Hematopoietic multipotent progenitor cell treated with erythropoietin and hydrocortisone succinate and interleukin-3 and kit ligand, for 4 days (in vitro differentiated cells): ENCODE results near the gene PUS1.

Experiments used
- DNase-seq: peaks from one replicate; pipeline ENCODE4 v3.0.0-alpha.2; 2015

Gene PUS1

DNA sequence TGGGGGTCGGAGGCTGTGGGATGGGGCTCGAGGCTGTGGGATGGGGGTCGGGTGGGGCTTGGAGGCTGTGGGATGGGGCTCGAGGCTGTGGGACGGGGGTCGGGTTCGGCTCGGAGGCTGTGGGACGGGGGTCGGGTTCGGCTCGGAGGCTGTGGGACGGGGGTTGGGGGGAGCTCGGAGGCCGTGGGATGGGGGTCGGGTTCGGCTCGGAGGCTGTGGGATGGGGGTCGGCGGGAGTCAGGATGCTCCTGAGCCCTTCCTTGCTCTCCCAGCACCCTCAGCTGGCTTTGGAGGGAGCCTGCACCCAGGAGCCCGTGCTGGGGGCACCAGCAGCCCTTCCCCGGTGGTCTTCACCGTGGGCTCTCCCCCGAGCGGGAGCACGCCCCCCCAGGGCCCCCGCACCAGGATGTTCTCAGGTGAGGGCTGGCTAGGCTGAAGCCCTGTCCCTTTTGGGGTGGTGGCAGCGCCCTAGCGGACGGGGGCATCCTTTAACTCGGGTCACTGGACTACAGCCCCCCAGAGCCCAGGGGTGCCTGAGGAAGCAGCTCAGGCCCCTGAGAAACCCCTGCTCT, 11.9 kb upstream of the PUS1 start:
- no peak for DNase-seq

DNA sequence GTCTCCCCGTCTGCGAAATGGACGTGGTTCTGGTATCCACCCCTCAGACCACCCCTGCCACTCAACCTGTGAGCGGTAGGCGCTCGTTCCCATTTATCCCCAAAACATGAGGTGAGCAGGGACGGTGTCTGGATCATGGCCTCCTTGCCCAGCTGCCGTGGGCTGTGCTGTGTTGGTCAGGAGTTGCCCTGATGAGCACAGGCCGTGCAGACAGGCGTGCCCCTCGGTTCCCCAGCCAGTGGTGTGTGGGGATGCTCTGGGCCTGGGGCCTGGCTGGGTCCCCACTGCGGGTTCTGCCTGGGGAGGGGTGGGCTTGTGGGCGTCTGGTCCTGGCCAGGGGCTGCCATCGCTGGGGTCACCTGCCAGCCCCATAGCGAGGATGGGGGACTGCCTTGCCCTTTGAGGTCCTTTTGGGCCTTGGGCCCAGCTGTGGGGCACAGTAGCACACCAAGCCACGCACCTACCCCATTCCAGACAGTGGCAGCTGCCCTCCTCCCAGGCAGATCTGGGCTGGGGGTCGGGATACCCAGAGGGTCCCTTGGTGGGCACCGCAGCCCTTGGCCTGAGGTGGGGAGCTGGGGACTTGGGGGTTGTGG, 11.3 kb upstream of the PUS1 start:
- no peak for DNase-seq

DNA sequence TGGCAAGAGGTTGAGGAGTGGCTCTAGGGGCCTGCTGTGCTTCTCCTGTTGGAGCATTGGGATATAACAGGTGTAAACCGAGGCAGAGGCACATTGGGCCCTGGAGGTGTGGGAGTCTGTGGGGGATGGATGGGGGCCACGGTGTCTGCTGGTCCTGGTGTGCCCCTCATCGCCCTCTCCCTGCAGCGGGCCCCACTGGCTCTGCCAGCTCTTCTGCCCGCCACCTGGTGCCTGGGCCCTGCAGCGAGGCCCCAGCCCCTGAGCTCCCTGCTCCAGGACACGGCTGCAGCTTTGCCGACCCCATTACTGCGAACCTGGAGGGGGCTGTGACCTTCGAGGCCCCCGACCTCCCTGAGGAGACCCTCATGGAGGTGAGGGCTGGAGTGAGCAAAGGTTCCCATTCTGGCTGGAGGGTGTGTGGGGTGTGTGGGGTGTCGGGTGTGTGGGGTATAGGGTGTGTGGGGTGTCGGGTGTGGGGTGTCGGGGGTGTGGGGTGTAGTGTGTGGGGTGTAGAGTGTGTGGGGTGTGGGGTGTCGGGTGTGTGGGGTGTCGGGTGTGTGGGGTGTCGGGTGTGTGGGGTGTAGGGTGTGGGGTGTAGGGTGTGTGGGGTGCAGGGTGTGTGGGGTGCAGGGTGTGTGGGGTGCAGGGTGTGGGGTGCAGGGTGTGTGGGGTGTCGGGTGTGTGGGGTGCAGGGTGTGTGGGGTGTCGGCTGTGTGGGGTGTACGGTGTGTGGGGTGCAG, 10.6 kb upstream of the PUS1 start:
- no peak for DNase-seq

DNA sequence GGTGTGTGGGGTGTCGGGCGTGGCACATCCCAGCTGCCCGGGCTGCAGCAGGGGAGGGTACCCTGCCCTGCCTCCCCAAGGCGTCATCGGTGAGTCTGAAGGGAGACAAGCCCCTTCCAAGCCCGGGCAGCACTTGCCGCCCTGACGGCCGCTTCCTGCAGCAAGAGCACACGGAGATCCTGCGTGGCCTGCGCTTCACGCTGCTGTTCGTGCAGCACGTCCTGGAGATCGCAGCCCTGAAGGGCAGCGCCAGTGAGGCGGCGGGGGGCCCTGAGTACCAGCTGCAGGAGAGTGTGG, 10.1 kb upstream of the PUS1 start:
- DNase-seq = no peak

DNA sequence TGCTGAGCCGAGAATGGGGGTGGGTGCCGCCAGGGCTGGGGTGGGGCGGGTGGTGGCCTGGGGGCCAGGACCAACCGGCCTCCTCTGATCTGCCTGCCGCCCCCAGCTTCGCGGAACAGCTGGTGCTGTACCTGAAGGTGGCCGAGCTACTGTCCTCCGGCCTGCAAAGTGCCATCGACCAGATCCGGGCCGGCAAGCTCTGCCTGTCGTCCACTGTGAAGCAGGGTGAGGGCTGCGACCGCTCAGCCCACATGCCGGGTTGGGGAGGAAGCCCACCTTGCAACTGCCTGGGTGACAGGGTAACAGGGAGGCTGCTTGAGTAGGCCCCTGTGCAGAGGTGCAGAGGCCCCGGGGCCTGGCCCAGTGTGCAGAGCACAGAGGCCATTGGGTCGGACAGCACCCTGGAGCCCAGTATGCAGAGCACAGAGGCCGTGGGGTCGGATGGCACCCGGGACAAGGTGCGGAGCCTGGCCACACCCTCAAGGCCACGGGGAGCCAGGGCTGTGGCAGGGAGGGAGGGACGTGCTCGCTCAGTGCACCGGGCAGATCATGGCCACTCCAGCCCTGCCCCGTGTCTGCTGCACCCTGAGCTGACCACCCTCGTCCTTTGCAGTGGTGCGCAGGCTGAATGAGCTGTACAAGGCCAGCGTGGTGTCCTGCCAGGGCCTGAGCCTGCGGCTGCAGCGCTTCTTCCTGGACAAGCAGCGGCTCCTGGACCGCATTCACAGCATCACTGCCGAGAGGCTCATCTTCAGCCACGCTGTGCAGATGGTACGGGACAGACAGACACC, 9.5 kb upstream of the PUS1 start:
- DNase-seq = no peak

DNA sequence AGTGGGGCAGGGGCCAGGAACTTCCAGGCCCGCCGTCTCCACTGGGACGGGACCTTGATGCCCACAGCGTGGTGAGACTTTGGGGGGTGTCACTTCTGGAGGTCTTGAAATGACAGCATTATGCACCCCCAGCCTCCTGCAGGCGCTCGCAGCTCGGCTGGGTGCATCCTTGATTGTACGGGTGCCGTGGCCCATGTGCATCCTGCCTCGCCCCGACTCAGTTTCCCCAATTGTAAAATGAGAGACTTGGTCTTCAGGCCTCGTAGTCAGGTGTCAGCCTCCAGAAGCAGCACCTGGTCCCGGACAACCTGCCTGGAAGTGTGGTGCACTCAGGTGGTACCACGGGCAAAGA, 8.9 kb upstream of the PUS1 start:
- DNase-seq = no peak

DNA sequence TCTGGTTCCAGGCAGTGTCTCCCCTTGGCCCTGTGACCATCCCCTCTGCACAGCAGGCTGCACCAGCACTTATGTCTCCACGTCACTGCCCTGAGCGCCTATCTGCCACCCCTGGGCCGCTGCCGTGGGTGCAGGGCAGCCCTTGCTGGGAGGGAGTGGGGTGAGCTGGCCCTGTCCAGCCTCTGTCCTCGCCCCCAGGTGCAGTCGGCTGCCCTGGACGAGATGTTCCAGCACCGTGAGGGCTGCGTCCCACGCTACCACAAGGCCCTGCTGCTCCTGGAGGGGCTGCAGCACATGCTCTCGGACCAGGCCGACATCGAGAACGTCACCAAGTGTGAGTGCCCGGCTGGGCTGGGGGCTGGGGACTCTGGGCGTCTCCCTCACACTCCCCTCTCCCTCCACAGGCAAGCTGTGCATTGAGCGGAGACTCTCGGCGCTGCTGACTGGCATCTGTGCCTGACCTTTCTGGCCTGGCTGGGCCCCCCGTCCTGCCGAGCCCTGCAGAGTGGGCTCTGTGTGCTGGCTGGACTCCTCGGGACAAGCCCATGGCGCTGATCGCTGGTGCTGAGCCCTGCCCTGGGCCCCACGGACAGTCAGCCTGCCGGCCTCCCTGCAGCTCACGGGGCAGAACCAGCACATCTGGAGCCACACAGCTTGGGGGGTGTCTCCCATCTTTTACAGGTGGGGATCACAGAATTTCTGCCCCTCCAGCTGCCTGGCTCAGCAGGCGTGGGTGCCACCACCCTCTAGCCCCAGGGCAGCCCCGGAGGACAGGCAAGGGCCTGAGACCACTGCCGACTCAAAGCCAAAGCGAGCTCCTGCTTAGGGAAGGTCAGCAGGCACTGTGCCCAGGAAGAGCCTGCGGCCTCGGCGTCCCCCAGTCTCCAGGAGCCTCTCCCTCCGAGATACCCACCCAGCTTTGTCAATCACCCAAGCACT, 7.9 kb upstream of the PUS1 start:
- no peak for DNase-seq

DNA sequence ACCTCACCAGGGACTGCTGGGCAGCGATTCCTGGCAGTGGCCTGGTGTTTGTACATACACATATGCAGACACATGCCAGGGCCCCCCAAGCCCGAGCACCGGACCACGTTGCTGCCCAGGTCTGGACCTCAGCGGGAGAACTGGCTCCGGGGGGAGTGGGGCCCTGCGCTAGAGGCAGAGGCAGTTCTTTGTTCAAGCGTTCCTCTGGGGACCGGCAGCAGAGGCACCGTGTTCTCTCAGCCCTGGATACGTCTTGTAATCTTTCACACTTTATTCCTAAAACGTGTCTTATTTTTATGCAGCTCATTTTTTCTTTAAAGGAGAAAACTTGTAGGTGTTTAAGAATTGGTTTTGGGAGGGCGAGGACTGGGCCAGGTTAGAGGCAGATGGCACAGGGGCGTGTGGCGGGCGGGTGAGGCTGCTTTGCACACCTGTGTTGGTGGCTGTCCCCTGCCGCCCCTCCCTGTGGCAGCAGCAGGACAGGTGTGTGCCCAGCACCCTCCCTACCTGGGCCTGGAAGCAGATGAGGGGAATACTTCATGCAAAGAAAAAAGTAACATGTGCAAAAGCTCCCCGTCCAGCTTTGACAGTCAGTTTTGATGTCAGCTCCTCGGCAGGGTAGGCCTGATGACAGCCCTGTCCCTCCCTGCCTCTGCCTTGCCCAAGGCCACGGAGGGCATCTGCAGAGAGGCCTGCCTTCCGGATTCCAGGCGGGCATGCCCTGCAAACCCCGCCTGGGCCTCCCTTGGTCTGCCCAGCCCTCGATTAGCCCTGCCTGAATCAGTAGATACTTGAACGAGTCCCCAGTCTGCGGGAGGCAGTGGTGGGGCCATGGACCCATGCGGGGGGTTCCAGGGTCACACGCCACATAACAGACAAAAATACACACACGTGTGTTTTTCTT, 7.0 kb upstream of the PUS1 start:
- DNase-seq = no peak

DNA sequence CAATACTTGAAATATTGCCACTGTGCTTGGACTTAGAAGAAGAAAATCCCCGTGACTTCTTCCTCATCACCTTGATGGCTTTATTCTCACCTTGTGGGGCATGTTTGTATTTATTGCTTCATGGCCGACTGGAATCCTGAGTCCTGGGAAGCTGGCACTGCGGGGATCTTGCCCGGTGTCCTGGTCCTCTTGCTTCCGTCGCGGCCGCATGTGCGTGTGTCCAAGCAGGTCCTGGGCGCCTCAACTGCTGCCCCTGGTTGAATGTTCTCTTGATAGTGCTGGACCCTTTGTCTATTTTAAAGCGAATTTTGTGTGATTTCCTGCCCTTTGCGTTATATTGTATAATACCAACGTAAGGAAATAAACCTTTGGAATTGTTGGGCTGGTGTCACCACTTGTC, 6.3 kb upstream of the PUS1 start:
- no peak for DNase-seq

DNA sequence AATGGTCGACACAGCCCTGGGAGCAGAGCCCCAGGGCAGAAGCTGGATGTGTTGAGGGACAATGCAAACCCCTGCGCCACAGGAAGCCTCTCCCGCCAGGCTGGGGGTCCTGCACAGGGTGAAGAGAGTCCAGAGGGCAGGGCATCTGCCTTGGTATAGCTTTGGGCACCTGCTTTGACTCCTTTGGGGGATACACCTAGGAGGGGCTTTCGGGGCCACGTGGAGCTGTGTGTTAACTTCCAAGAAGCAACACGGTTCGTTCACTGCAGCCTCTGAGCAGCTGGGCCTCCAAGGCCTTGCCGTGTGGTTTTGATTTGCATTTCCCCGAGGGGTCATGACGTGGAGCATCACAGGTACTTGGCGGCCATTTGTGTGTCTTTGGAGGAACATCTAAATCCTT, 5.8 kb upstream of the PUS1 start:
- DNase-seq = no peak

DNA sequence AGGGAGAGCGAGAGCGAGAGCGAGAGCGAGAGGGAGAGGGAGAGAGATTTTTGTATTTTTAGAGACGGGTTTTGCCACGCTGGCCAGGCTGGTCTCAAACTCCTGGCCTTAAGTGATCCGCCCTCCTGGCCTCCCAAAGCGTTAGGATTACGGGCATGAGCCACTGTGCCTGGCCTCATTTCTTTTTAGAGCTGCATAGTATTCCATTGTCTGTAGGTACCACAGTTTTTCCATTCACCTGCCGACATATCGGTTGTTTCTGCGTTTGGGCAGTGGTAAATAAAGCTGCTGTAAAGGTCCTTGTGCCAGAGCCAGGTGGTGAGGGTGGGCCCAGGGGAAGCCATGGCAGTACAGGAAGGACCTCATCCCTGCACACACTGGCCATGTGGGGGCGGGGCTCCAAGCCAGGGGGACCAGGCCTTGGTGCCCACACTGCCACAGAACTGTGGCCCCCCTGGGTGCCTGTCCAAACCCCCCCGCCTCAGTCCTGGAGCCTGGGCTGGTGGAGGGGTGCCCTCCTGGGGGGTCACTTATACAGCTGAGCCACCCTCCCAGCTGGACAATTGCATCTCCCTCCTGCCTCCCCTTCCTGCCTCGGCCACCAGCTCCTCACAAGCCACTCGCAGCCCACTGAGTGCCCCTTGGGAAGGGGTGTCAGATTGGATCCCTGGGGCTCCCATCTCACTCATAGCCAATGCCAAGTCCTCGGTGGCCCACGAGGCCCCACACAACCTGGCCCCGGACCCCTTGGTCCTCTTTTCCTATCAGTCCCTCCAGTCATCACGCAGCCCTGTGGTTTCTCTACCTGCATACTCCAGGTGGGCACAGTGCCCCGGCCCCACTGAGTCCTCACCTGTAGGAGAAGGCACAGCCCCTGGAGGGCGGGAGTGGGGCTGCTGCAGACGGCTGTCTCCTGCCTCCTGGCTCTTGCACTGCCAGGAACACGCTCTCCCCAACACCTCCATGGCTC, 1.7 kb upstream of the PUS1 start:
- DNase-seq = no peak

DNA sequence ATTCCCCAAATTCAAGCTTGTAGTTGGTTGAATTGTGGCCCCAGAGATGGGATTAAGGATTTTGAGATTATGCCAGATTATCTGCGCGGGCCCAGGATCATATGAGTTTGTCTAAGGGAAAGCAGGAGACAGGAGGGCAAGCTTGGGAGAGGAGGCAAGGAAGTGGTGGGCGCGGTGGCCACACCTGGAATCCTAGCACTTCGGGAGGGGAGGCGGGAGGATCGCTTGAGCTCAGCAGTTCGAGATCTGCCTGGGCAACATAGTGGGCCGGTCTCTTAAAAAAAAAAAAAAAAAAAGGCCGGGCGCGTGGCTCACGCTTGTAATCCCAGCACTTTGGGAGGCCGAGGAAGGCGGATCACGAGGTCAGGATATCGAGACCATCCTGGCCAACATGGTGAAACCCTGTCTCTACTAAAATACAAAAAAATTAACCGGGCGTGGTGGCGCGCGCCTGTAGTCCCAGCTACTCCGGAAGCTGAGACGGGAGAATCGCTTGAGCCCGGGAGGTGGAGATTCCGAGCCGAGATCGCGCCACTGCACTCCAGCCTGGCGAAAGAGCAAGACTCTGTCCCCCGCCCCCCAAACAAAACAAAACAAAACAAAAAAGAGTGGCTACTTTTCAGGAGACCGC, 881 bp upstream of the PUS1 start:
- DNase-seq = peak; percentile 80

DNA sequence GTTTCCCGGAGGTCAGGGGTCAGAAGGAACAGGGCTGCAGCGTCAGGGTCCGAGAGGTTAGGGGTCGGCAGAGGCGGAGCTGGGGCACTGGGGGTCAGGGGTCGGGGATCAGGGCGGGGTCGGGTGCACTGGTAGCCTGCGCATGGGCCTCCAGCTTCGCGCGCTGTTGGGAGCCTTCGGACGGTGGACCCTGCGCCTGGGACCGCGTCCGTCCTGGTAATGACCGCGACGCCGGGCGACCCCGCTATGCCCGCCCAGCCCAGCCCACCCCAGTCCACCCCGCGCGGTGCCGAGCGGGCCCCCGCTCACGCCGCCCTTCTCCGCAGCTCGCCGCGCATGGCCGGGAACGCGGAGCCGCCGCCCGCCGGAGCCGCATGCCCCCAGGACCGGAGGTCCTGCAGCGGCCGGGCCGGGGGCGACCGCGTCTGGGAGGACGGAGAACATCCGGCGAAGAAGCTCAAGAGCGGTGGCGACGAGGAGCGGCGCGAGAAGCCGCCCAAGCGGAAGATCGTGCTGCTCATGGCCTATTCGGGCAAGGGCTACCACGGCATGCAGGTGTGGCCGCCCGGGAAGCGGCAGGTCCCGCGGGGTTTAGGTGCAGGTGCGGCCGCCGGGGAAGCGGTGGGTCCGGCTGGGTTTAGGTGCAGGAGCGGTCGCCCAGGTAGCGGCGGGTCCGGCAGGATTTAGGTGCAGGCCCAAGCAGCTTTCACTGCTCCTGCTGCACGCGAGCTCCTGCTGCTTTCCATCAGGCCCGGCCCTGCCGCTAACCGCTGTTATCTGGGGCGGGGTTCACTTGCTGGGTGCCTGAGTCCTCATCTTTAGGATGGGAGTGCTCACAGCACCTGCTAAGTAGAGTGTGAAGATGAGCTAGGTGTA, 743 bp downstream of the PUS1 start:
- peak; percentile 82 for DNase-seq

DNA sequence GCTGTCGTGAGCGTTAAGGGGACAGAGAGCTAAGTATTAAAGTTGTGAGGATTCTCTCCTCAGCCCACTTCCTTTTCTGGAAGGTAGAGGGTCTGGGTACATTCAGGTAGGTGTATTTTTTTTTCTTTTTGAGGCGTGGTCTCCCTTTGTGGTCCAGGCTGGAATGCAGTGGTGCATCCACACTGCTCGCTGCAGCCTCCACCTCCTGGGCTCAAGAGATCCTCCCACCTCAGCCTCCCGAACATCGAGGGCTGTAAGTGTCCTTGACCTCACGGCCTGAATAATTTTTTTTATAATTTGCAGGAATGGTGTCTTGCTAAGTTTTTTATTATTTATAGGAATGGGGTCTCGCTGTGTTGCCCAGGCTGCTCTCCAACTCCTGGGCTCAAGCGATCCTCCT, 1.4 kb downstream of the PUS1 start:
- no peak for DNase-seq

DNA sequence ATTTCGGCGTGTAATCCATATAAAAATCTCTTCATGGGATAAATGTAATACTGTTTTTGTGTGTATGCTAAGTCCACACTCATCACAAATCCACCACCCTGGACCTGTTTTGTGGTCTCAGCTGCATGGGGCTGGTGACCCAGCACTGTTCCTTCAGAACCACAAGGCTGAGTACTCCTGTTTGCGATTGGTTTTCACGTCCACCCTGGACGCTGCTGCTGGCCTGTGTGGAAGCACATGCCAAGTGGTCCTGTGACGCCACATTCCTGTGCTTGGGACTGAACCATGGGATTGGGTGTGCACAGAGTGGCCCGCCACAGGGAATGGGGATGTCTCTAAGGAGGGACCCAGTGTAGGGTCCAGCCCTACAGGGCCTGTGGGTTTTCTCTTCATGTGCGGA, 4.3 kb downstream of the PUS1 start:
- no peak for DNase-seq

DNA sequence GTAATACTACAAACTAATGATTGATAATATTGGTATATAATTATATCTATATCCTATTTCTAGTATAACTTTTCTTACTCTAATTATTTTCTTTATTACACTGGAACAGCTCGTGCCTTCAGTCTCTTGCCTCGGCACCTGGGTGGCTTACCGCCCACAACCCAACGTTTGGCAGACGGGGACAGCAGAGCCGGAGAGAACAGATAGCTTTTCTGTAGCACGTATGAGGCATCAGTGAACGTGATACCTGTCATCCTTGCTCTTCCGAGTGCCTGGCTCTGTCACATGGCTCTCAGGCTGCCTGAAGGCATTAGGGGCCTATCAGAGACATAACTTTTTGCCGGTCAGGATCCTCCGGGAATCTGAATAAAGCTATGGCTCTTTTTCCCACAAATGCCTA, 5.5 kb downstream of the PUS1 start:
- no peak for DNase-seq

DNA sequence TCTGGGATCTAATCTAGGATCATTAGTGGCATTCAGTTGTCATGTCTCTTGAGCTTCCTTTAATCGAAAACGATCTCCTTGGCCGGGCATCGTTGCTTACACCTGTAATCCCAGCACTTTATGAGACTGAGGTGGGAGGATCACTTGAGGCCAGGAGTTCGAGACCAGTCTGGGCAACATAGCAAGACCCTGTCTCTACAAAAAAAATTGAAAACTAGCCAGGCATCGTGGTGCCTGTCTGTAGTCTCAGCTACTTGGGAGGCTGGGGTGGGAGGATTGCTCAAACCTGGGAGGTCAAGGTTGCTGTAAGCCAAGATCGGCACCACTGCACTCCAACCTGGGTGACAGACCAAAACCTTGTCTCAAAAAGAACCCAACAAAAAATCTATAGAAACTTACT, 9.0 kb downstream of the PUS1 start:
- no peak for DNase-seq

DNA sequence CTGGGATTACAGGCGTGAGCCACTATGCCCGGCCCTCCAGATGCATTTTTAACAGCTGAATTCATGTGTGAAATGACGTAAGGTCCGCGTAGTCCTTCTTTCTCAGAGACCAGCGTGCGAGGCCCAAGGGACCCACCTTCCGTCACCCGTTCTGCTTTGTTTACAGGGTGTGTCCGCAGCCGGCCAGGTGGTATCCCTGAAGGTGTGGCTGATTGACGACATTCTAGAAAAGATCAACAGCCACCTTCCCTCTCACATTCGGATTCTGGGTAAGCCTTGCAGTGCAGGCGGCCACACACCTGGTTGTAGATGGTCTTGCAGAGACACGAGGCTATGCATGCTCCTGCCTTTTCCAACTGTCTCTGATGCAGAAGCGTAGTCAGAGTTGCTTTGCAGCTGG, 9.9 kb downstream of the PUS1 start:
- no peak for DNase-seq

DNA sequence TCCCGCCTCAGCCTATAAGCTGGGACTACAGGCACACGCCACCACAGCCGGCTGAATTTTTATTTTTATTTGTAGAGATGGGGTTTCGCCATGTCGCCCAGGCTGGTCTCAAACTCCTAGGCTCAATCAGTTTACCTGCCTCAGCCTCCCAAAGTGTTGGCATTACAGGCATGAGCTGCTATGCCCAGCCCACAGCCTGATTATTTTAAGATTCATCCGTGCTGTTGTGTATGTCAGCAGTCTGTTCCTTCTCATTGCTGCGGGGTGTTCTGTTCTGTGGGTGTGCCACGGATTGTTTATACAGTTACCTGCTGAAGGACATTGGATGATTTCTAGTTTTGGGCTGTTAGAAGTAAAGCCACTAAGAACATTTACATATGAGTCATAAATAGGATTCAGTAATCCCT, 11.1 kb downstream of the PUS1 start:
- no peak for DNase-seq
